NCI-H1048 (cell line): Measurements from ENCODE around the gene HSPG2.

Source experiments
- DNase-seq: peaks from one replicate; lab custom pipeline; 2025; lab: John Stamatoyannopoulos, UW

Gene HSPG2

GRCh38 chr1:21898326-21899200 is 38.5 kb downstream of the HSPG2 start:
- DNase-seq, result no peak

- no peak for DNase-seq
These were observed 39.3 kb downstream of the HSPG2 start for GRCh38 chr1:21897844-21898243.

GRCh38 chr1:21896652-21897532 is 40.2 kb downstream of the HSPG2 start:
- no peak for DNase-seq

- DNase-seq, result no peak
These were observed 41.1 kb downstream of the HSPG2 start for GRCh38 chr1:21896026-21896425.

GRCh38 chr1:21894034-21894881 is 42.9 kb downstream of the HSPG2 start:
- DNase-seq, result no peak

GRCh38 chr1:21893046-21893805 is 43.9 kb downstream of the HSPG2 start:
- DNase-seq, result no peak

GRCh38 chr1:21891621-21892479 is 45.3 kb downstream of the HSPG2 start:
- no peak for DNase-seq

- DNase-seq, result no peak
These were observed 46.0 kb downstream of the HSPG2 start for GRCh38 chr1:21891081-21891480.

- no peak for DNase-seq
These were observed 48.6 kb downstream of the HSPG2 start for GRCh38 chr1:21888500-21888899.

- no peak for DNase-seq
These were observed 49.3 kb downstream of the HSPG2 start for GRCh38 chr1:21887796-21888195.

GRCh38 chr1:21887216-21887736 is 49.8 kb downstream of the HSPG2 start:
- no peak for DNase-seq

- DNase-seq, result no peak
These were observed 50.5 kb downstream of the HSPG2 start for GRCh38 chr1:21886486-21887215.

GRCh38 chr1:21885236-21886037 is 51.7 kb downstream of the HSPG2 start:
- DNase-seq, result no peak

- no peak for DNase-seq
These were observed 52.5 kb downstream of the HSPG2 start for GRCh38 chr1:21884456-21885235.

- DNase-seq, result no peak
These were observed 54.2 kb downstream of the HSPG2 start for GRCh38 chr1:21882721-21883415.

GRCh38 chr1:21881250-21881649 is 55.9 kb downstream of the HSPG2 start:
- DNase-seq, result no peak

GRCh38 chr1:21880619-21880970 is 56.5 kb downstream of the HSPG2 start:
- DNase-seq, result no peak
